ENCODE data around the gene THSD4.

THSD4 gene

GRCh38 chr15:71566226-71566625 is 451.0 kb downstream of the THSD4 start:
- DNase-seq, result no peak

- no peak for DNase-seq
Measured at GRCh38 chr15:71567173-71567572, 451.9 kb downstream of the THSD4 start.

GRCh38 chr15:71568227-71568626 is 453.0 kb downstream of the THSD4 start:
- DNase-seq, result no peak

- DNase-seq, result no peak
Measured at GRCh38 chr15:71570736-71571135, 455.5 kb downstream of the THSD4 start.

GRCh38 chr15:71571641-71572040 is 456.4 kb downstream of the THSD4 start:
- no peak for DNase-seq

GRCh38 chr15:71572452-71573053 is 457.3 kb downstream of the THSD4 start:
- DNase-seq, result no peak

GRCh38 chr15:71573599-71573998 is 458.3 kb downstream of the THSD4 start:
- no peak for DNase-seq

GRCh38 chr15:71575474-71576045 is 460.3 kb downstream of the THSD4 start:
- no peak for DNase-seq

GRCh38 chr15:71577071-71577470 is 461.8 kb downstream of the THSD4 start:
- DNase-seq, result no peak

- no peak for DNase-seq
Measured at GRCh38 chr15:71581398-71581930, 466.2 kb downstream of the THSD4 start.

GRCh38 chr15:71585159-71585558 is 469.9 kb downstream of the THSD4 start:
- no peak for DNase-seq

GRCh38 chr15:71586463-71586862 is 471.2 kb downstream of the THSD4 start:
- DNase-seq, result no peak

GRCh38 chr15:71588746-71589145 is 473.5 kb downstream of the THSD4 start:
- DNase-seq, result no peak

GRCh38 chr15:71591057-71591456 is 475.8 kb downstream of the THSD4 start:
- no peak for DNase-seq

- DNase-seq, result no peak
Measured at GRCh38 chr15:71592203-71592602, 476.9 kb downstream of the THSD4 start.

- DNase-seq, result no peak
Measured at GRCh38 chr15:71595846-71596553, 480.7 kb downstream of the THSD4 start.

- DNase-seq, result no peak
Measured at GRCh38 chr15:71596672-71597071, 481.4 kb downstream of the THSD4 start.

- DNase-seq, result no peak
Measured at GRCh38 chr15:71597126-71597525, 481.9 kb downstream of the THSD4 start.

GRCh38 chr15:71597637-71598036 is 482.4 kb downstream of the THSD4 start:
- DNase-seq, result no peak

GRCh38 chr15:71598741-71599140 is 483.5 kb downstream of the THSD4 start:
- no peak for DNase-seq

GRCh38 chr15:71599418-71600151 is 484.3 kb downstream of the THSD4 start:
- no peak for DNase-seq

GRCh38 chr15:71600237-71600636 is 485.0 kb downstream of the THSD4 start:
- DNase-seq, result no peak

- DNase-seq, result no peak
Measured at GRCh38 chr15:71601038-71601834, 486.0 kb downstream of the THSD4 start.
